Ascending aorta (tissue), 2 donors: ENCODE results near the gene PSENEN. TPM values are rescaled to one million over a fixed set of nuclear protein-coding genes. Genes with fewer than 3 reads are reported as not detected.

Experiments
- DNase-seq, 2 donors: peaks; one replicate each; pipeline ENCODE4 v3.0.0-alpha.2; 2019; ENCODE audit warnings: low spot score in 2 of 2
- H3K27ac ChIP-seq, 2 donors: fragments of 200-600 bp; sonication (generic); one replicate each; pipeline ENCODE4 v1.5.1; 2016 to 2017; ENCODE audit warnings: mild to moderate bottlenecking in 1 of 2
- H3K27me3 ChIP-seq: fragments of 200-600 bp; sonication (generic); one replicate; pipeline ENCODE4 v1.5.1; 2017
- H3K36me3 ChIP-seq, 2 donors: fragments of 200-600 bp; sonication (generic); one replicate each; pipeline ENCODE4 v1.5.1; 2016
- H3K4me1 ChIP-seq, 2 donors: fragments of 200-600 bp; sonication (generic); one replicate each; pipeline ENCODE4 v1.5.1; 2016 to 2017; ENCODE audit warnings: mild to moderate bottlenecking in 1 of 2
- H3K4me3 ChIP-seq, 2 donors: fragments of 200-600 bp; sonication (generic); one replicate each; pipeline ENCODE4 v1.5.1; 2016 to 2017; ENCODE audit warnings: mild to moderate bottlenecking in 1 of 2
- H3K9me3 ChIP-seq, 2 donors: fragments of 200-600 bp; sonication (generic); one replicate each; pipeline ENCODE4 v1.5.1; 2016
- CTCF ChIP-seq, 3 experiments: fragments of 200-600 bp in 2 of 3; fragments of 450-650 bp in 1 of 3; sonication (generic) in 2 of 3; IDR thresholded peaks; one replicate each; pipeline ENCODE4 v1.5.1; 2016 to 2019; ENCODE audit warnings: antibody characterized with exemption in 3 of 3, mild to moderate bottlenecking in 1 of 3, moderate library complexity in 1 of 3
- intact Hi-C: fragments of 100-400 bp; cut with DNase I; formaldehyde crosslinking; loops from one replicate; pipeline ENCODE4 v1.15.1; 2023
- total RNA-seq: library from RNA; depleted of rRNA; stranded (reverse); fragments of >200 nt; gene quantifications from one replicate; pipeline ENCODE4 v1.1.0, GENCODE V29; 2016

The PSENEN gene
- total RNA-seq, 1 donor from 2014 or later: 110 TPM

DNA sequence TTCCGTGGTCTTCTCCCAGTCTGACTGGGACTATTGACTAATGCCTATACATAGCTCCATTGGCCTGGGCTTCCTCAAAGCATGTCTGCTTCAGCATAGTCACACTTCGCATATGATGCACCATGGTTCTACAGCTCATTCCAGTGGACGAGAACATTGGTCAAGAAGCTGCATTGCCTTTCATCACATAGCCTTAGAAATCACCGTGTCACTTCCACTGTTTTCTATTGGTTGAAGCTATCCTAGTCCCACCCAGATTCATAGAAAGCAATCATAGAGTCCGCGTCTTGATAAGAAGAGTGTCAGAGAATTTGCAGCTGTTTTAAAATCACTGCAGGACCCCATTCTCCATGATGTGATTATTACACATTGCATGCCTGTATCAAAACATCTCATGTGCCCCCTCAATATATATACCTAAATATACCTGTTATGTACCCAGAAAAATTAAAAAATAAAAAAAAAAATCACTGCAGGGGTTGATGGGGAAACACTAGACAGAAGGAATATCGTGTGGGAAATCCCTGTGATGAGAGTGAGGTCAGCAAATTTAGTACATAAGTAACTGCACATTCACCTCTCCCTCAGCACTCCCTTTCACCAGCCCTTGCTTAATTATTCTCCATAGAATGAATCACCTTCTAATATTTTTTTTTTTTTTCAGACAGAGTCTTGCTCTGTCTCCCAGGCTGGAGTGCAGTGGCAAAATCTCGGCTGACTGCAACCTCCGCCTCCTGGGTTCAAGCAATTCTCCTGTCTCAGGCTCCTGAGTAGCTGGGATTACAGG is 27.8 kb downstream of the PSENEN start:
- H3K9me3 ChIP-seq: no peaks in the 10 kb centered on the region

GRCh38 chr19:35774274-35775045 is 29.0 kb downstream of the PSENEN start:
- TF ChIP-seq CTCF (IDR thresholded peaks at IDR 0.05): no peak
- Histone ChIP-seq H3K4me1 (peaks cover 5 to 14% of the 10 kb centered on the region in 2 donors), H3K9me3 (no peaks in the 10 kb centered on the region), H3K27me3 (no peaks in the 10 kb centered on the region), H3K27ac (no peak overlapping the region), H3K36me3 (no peaks in the 10 kb centered on the region), H3K4me3 (peak overlapping the region; percentile 84 to 88)
- no peak for DNase-seq
- intact Hi-C loops: loop anchor here (1.0 to 10.0 kb wide), 8 partner anchors 16 to 280 kb away; partner anchors contain the start of genes PROSER3, PSENEN, THAP8 and TMEM147

More for the DNA sequence above, 27.8 kb downstream of the PSENEN start:
- Histone ChIP-seq H3K4me1 (peaks cover 5 to 14% of the 10 kb centered on the region in 2 donors), H3K4me3 (no peak overlapping the region), H3K27ac (no peak overlapping the region), H3K36me3 (no peaks in the 10 kb centered on the region), H3K27me3 (no peaks in the 10 kb centered on the region)
- intact Hi-C loops: loop anchor here (10.0 kb wide), 1 partner anchor 122 kb away; no protein-coding TSS in a partner anchor
- TF ChIP-seq CTCF (IDR thresholded peaks at IDR 0.05): no peak
- DNase-seq: no peak

- Histone ChIP-seq H3K4me1 (peaks cover 5 to 14% of the 10 kb centered on the region in 2 donors), H3K27ac (no peak overlapping the region), H3K9me3 (no peaks in the 10 kb centered on the region), H3K4me3 (peak overlapping the region; percentile 84 to 88), H3K36me3 (peaks cover under 1 to 4% of the 10 kb centered on the region in 2 donors), H3K27me3 (no peaks in the 10 kb centered on the region)
- no peak for TF ChIP-seq CTCF (IDR thresholded peaks at IDR 0.05)
- no peak for DNase-seq
- intact Hi-C loops: loop anchor here (1.0 to 10.0 kb wide), 8 partner anchors 17 to 279 kb away; partner anchors contain the start of genes PROSER3, PSENEN, THAP8 and TMEM147
Measured at GRCh38 chr19:35775046-35775297, 29.5 kb downstream of the PSENEN start.

DNA sequence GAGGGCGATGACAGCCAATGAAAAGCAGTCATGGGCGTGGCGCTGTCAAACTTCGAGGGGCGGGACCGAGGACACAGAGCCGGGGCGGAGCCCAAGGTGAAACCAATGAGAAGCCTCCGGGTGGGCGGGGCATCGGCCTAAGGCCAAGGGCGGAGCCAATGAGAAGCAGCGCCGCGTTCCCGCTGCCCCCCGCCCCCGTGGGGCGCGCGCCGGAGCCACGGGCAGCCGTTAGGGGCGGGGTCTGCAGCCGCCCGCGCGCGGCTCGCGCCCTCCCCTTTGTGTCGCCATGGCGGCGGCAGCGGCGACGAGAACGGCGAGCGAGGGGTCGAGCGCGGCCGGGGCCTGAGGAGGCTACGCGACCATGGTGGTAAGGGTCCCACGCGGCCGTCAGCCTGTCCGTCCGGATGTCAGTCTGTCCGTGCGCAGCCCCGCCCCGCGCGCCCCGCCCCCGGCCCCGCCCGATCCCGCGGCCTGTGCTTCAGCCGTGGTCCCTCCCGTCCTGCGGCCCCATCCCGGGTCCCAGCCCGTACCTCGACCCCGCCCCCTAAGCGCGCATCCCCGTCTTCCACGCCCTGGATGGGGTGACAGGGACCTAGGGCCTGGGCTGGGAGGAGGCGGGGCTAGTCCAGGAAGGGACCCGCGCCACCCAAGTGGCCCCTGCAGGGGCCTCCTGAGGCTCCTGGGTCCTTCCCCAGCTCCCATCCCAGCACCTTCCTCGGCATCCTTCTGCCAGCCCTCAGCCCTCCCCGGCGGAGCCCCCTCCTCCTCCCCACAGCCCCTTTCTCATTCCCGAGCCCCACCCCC is 30.0 kb downstream of the PSENEN start, which contains the start of gene ARHGAP33:
Gene ARHGAP33 (plus strand): TSS at position 267 of the 804 bp plus-strand sequence. CDS start 95 bp downstream, at position 362.
- H3K27me3 ChIP-seq: no peaks in the 10 kb centered on the region
- H3K27ac ChIP-seq: peak within 1 kb of the TSS; percentile 59 to 61
- no peak for TF ChIP-seq CTCF (IDR thresholded peaks at IDR 0.05)

More for the DNA sequence above, 30.0 kb downstream of the PSENEN start, which contains the start of gene ARHGAP33:
- H3K36me3 ChIP-seq: peaks cover 5 to 9% of the 10 kb centered on the region in 2 donors
- peak within 1 kb of the TSS; percentile 84 to 88 for H3K4me3 ChIP-seq
- DNase-seq: peak; percentile 96 to 99
- peaks cover 5 to 14% of the 10 kb centered on the region in 2 donors for H3K4me1 ChIP-seq
- intact Hi-C loops: loop anchor here (1.0 to 10.0 kb wide), 8 partner anchors 17 to 279 kb away; partner anchors contain the start of genes PROSER3, PSENEN, THAP8 and TMEM147
- no peaks in the 10 kb centered on the region for H3K9me3 ChIP-seq
